Measurements from ENCODE around the gene DCC. TPM values are rescaled to one million over a fixed set of nuclear protein-coding genes. Genes with fewer than 3 reads are reported as not detected.
"Not testable (repeated sequence)": the region's sequence is repeated elsewhere in the genome, so short reads cannot be mapped to it uniquely, and the experiment has no call there.

The DCC gene
- total RNA-seq, 1 donor from 2014 or later, result not detected

DNA sequence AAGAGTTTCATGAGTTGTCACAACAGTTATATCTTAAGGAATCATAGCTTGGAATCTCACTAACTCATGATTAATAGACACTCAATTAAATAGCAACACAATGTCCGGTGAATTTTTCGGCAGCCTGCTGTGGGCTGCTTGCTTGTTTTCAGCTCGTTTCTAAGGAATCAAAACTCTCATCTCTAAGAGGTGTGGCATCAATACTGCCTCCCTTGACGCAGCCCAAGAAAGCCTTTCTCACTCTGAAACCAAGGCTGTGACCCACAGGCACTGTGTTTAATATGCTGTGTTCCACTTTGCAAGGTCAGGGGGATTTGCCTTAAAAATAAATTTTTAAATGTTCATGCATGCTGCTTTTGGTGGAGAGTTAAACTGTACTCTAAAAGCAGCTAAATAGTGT lies 5.4 kb downstream of the DCC start:
- DNase-seq (ENCODE audit: low read depth), result no peak
- TF ChIP-seq, protein P1, sequence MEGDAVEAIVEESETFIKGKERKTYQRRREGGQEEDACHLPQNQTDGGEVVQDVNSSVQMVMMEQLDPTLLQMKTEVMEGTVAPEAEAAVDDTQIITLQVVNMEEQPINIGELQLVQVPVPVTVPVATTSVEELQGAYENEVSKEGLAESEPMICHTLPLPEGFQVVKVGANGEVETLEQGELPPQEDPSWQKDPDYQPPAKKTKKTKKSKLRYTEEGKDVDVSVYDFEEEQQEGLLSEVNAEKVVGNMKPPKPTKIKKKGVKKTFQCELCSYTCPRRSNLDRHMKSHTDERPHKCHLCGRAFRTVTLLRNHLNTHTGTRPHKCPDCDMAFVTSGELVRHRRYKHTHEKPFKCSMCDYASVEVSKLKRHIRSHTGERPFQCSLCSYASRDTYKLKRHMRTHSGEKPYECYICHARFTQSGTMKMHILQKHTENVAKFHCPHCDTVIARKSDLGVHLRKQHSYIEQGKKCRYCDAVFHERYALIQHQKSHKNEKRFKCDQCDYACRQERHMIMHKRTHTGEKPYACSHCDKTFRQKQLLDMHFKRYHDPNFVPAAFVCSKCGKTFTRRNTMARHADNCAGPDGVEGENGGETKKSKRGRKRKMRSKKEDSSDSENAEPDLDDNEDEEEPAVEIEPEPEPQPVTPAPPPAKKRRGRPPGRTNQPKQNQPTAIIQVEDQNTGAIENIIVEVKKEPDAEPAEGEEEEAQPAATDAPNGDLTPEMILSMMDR (conservative IDR thresholded peaks at IDR 0.05; ENCODE audit: low read depth, low read length), result no peak
- H3K4me3 ChIP-seq (ENCODE audit: low read depth, low read length), result no peak overlapping the region

DNA sequence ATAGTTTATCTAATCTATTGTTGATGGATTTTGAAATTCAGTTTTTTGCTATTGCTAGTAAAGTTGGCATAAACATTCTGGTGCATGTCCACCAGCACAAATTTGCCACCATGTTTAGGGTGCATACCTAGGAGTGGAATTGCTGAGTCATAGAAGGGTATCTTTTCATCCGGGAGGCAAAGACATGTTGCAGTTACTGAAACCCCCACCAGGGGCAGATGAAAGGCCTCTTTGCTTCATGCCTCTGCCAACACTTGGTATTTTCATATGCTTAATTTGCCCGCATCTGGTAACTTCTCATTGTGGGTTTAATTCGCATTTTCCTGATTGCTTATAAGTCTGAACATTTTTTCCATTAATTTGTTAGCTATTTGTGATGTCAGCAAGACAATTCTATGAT lies 8.2 kb downstream of the DCC start:
- DNase-seq (ENCODE audit: low read depth), result no peak
- H3K4me3 ChIP-seq (ENCODE audit: low read depth, low read length), result no peak overlapping the region
- TF ChIP-seq, protein P1 (conservative IDR thresholded peaks at IDR 0.05; ENCODE audit: low read depth, low read length), result peak; percentile 63

DNA sequence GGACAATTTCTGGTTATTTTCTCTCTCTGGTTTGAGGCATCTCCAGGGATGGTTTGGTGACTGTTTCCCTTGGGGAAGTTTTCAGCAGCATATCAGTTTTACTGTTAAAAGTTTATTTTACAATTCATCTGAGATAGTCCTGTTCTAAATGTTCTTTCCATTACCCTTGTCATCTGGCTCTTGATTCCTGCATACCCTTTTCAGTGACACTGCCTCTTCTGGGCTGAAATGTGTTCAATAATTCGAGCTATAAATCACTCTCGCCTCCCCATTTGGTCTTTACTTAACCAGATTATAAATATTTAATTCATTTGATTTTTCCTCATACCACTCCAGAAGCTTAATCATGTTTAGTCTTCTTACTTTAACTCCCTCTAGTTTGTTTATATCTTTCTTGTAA lies 9.5 kb downstream of the DCC start:
- DNase-seq (ENCODE audit: low read depth), result no peak
- no peak overlapping the region for H3K4me3 ChIP-seq (ENCODE audit: low read depth, low read length)
- TF ChIP-seq, protein P1 (conservative IDR thresholded peaks at IDR 0.05; ENCODE audit: low read depth, low read length), result no peak

DNA sequence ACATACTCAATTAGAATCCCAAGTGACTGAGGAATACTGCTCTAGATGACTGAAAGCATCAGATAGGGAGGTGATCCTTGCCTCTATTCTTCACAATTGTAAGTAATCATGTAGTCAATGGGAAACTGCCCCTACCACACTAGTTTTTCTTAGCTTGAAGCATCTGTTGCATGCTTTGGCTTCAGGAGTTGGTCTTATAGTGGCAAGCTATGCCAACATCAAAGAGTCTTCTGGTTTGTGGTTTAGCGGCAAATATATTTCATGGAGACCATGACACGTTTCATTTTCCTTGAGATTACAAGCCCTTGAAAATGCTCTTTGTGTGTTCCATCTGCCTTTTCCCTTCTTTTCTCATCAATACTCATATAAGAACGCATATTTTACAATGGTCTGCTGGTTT lies 12.9 kb downstream of the DCC start:
- TF ChIP-seq, protein P1 (conservative IDR thresholded peaks at IDR 0.05; ENCODE audit: low read depth, low read length), result no peak
- DNase-seq (ENCODE audit: low read depth), result no peak
- H3K4me3 ChIP-seq (ENCODE audit: low read depth, low read length), result no peak overlapping the region

DNA sequence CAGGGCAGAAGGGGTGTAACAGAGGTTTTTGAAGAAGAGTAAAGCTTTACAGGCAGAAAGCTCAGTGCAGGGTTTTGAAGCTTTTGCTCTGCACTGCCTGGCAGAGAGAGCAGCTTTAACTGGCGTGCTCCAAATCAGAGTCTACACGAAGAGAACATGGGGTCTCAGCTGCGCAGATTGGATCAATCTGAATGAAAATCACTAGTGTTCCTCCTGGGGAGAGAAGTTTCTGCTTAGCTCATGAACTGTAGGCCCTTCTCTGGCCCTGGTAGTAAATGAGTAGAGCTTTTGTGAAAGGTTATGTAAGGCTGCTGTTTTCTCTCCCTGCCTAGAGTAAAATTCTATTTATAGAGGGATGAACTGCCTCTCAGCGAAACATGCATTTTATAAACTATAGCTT lies 13.6 kb downstream of the DCC start:
- TF ChIP-seq, protein P1 (conservative IDR thresholded peaks at IDR 0.05; ENCODE audit: low read depth, low read length), result no peak
- no peak for DNase-seq (ENCODE audit: low read depth)
- no peak overlapping the region for H3K4me3 ChIP-seq (ENCODE audit: low read depth, low read length)

DNA sequence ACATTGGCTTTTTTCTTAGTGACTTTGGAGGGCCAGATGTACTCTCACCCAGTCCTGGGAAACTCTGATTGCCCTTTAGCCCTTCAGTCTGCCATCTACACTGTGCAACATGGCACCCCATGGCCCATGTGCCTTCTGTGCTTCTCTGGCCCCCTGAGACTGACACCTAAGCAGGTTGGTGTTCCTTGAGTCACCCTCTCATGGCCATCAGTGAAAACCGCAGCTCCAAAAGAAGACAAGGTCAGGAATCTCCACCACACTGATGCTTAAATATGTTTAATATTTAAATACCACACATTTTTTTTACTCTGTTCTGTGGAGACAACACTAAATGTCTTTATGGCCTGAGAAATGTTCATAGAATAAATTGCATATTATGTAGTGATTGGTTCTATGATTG lies 23.9 kb downstream of the DCC start:
- TF ChIP-seq, protein P1 (conservative IDR thresholded peaks at IDR 0.05; ENCODE audit: low read depth, low read length), result no peak
- no peak for DNase-seq (ENCODE audit: low read depth)
- no peak overlapping the region for H3K4me3 ChIP-seq (ENCODE audit: low read depth, low read length)

DNA sequence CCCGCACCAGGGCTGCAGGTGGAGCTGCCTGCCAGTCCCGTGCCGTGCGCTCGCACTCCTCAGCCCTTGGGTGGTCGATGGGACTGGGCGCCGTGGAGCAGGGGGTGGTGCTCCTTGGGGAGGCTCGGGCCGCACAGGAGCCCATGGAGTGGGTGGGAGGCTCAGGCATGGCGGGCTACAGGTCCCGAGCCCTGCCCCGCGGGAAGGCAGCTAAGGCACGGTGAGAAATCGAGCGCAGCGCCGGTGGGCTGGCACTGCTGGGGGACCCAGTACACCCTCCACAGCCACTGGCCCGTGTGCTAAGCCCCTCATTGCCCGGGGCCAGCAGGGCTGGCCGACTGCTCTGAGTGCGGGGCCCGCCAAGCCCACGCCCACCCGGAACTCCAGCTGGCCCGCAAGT lies 26.9 kb downstream of the DCC start:
- not testable (repeated sequence) for H3K4me3 ChIP-seq (ENCODE audit: low read depth, low read length)

More for the DNA sequence above, 26.9 kb downstream of the DCC start:
- not testable (repeated sequence) for DNase-seq (ENCODE audit: low read depth)

All from epithelial cell of proximal tubule (primary cell).